Neural progenitor cell (in vitro differentiated cells): ENCODE measurements around the gene RAD52. TPM values are rescaled to one million over a fixed set of nuclear protein-coding genes. Genes with fewer than 3 reads are reported as not detected.

ENCODE experiments used
- DNase-seq: peaks from one replicate; pipeline ENCODE4 v3.0.0-alpha.2; 2016; ENCODE audit warnings: low spot score
- H2AFZ ChIP-seq: fragments of 200-600 bp; sonication (generic); replicated peaks from 2 replicates; pipeline ENCODE4 v1.6.1; 2016; ENCODE audit warnings: antibody characterized with exemption
- H3F3A ChIP-seq: fragments of 200-600 bp; sonication (generic); 2 replicates; pipeline ENCODE4 v1.6.1; 2016; ENCODE audit warnings: antibody characterized with exemption, low read depth
- H3K27ac ChIP-seq: fragments of 200-600 bp; sonication (generic); 2 replicates; pipeline ENCODE4 v1.5.1; 2016; ENCODE audit warnings: mild to moderate bottlenecking
- H3K27me3 ChIP-seq: fragments of 200-600 bp; sonication (generic); 2 replicates; pipeline ENCODE4 v1.6.1; 2016; ENCODE audit warnings: mild to moderate bottlenecking, moderate library complexity
- H3K36me3 ChIP-seq: fragments of 200-600 bp; sonication (generic); 2 replicates; pipeline ENCODE4 v1.5.1; 2016
- H3K4me1 ChIP-seq: fragments of 200-600 bp; sonication (generic); 2 replicates; pipeline ENCODE4 v1.6.1; 2016; ENCODE audit warnings: mixed run types
- H3K4me2 ChIP-seq: fragments of 200-600 bp; sonication (generic); 2 replicates; pipeline ENCODE4 v1.6.1; 2016
- H3K4me3 ChIP-seq: fragments of 200-600 bp; sonication (generic); 2 replicates; pipeline ENCODE4 v1.5.1; 2016
- H3K79me2 ChIP-seq: fragments of 200-600 bp; sonication (generic); 2 replicates; pipeline ENCODE4 v1.6.1; 2016; ENCODE audit warnings: low read depth
- H3K9ac ChIP-seq: fragments of 200-600 bp; sonication (generic); 2 replicates; pipeline ENCODE4 v1.6.1; 2016
- H3K9me3 ChIP-seq: fragments of 200-600 bp; sonication (generic); 2 replicates; pipeline ENCODE4 v1.5.1; 2016; ENCODE audit warnings: low read depth
- H4K20me1 ChIP-seq: fragments of 200-600 bp; sonication (generic); 2 replicates; pipeline ENCODE4 v1.6.1; 2016; ENCODE audit warnings: low read depth
- H3K27ac Mint-ChIP-seq: 3 replicates; pipeline ENCODE4 v1.8.0; 2021; ENCODE audit warnings: mixed read lengths
- H3K27me3 Mint-ChIP-seq: 2 replicates; pipeline ENCODE4 v1.8.0; 2022; ENCODE audit warnings: low read depth, mild to moderate bottlenecking, inconsistent platforms, moderate library complexity, mixed read lengths; ENCODE audit not compliant: insufficient read depth
- H3K36me3 Mint-ChIP-seq: 3 replicates; pipeline ENCODE4 v1.8.0; 2021; ENCODE audit warnings: mixed read lengths
- H3K4me1 Mint-ChIP-seq: 3 replicates; pipeline ENCODE4 v1.8.0; 2021; ENCODE audit warnings: mixed read lengths
- H3K4me3 Mint-ChIP-seq: 3 replicates; pipeline ENCODE4 v1.8.0; 2021; ENCODE audit warnings: mild to moderate bottlenecking, moderate library complexity, mixed read lengths
- H3K9me3 Mint-ChIP-seq: 3 replicates; pipeline ENCODE4 v1.8.0; 2020; ENCODE audit warnings: mixed read lengths
- CTCF ChIP-seq: fragments of 200-600 bp; sonication (generic); IDR thresholded peaks from 2 replicates; pipeline ENCODE4 v1.5.1; 2017; ENCODE audit warnings: antibody characterized with exemption, mild to moderate bottlenecking
- EZH2 ChIP-seq: fragments of 200-600 bp; sonication (generic); IDR thresholded peaks from 2 replicates; pipeline ENCODE4 v1.6.1; 2017; ENCODE audit warnings: antibody characterized with exemption, mild to moderate bottlenecking, moderate library complexity
- EZH2phosphoT487 ChIP-seq: fragments of 200-600 bp; sonication (generic); IDR thresholded peaks from 2 replicates; pipeline ENCODE4 v1.6.1; 2017; ENCODE audit warnings: antibody characterized with exemption
- total RNA-seq: library from RNA; depleted of rRNA; stranded (reverse); fragments of >200 nt; gene quantifications from 2 replicates; pipeline ENCODE4 v1.2.3, GENCODE V29; 2015; ENCODE audit warnings: low replicate concordance

The RAD52 gene
- total RNA-seq, 1 donor from 2014 or later: 43.4 TPM

- H3K79me2 ChIP-seq: peaks cover 4% of the 10 kb centered on the region
- H3K27me3 Mint-ChIP-seq: peaks cover 8% of the 10 kb centered on the region
- H4K20me1 ChIP-seq: no peaks in the 10 kb centered on the region
- H3K4me1 Mint-ChIP-seq: peaks cover 17% of the 10 kb centered on the region
- no peaks in the 10 kb centered on the region for H3K36me3 ChIP-seq
- H3K27ac Mint-ChIP-seq: no peak overlapping the region
- no peak overlapping the region for H2AFZ ChIP-seq
- no peak overlapping the region for H3K4me3 ChIP-seq
- H3K4me3 Mint-ChIP-seq: no peak overlapping the region
- H3K36me3 Mint-ChIP-seq: no peaks in the 10 kb centered on the region
- no peak overlapping the region for H3K27ac ChIP-seq
- TF ChIP-seq EZH2: no peak
- no peak for TF ChIP-seq CTCF
- no peak for TF ChIP-seq EZH2phosphoT487
- no peaks in the 10 kb centered on the region for H3K9me3 ChIP-seq
- no peaks in the 10 kb centered on the region for H3K27me3 ChIP-seq
- H3K9ac ChIP-seq: no peak overlapping the region
- H3K4me2 ChIP-seq: no peak overlapping the region
- H3F3A ChIP-seq: peaks cover 36% of the 10 kb centered on the region
- H3K9me3 Mint-ChIP-seq: no peaks in the 10 kb centered on the region
- no peak for DNase-seq
- peaks cover 5% of the 10 kb centered on the region for H3K4me1 ChIP-seq
Measured at GRCh38 chr12:953776-954175, 4.3 kb upstream of the RAD52 start.

GRCh38 chr12:951176-951575, 1.7 kb upstream of the RAD52 start:
- peaks cover 6% of the 10 kb centered on the region for H3K4me1 ChIP-seq
- no peak for DNase-seq
- Mint-ChIP-seq H3K36me3 (peaks cover 1% of the 10 kb centered on the region), H3K9me3 (no peaks in the 10 kb centered on the region), H3K27me3 (peaks cover 9% of the 10 kb centered on the region), H3K4me3 (no peak overlapping the region), H3K27ac (no peak overlapping the region), H3K4me1 (peaks cover 18% of the 10 kb centered on the region)
- no peaks in the 10 kb centered on the region for H3K27me3 ChIP-seq
- no peak overlapping the region for H3K4me2 ChIP-seq
- H3K4me3 ChIP-seq: no peak overlapping the region
- H3K36me3 ChIP-seq: no peaks in the 10 kb centered on the region
- peaks cover 30% of the 10 kb centered on the region for H3K79me2 ChIP-seq
- TF ChIP-seq EZH2: no peak
- TF ChIP-seq EZH2phosphoT487: no peak
- no peak for TF ChIP-seq CTCF
- no peak overlapping the region for H2AFZ ChIP-seq
- H3K27ac ChIP-seq: no peak overlapping the region
- H3F3A ChIP-seq: peaks cover 33% of the 10 kb centered on the region
- no peaks in the 10 kb centered on the region for H3K9me3 ChIP-seq
- H4K20me1 ChIP-seq: no peaks in the 10 kb centered on the region
- no peak overlapping the region for H3K9ac ChIP-seq

- Histone ChIP-seq H3K4me2 (peak overlapping the region; percentile 79), H3F3A (peaks cover 33% of the 10 kb centered on the region), H3K4me3 (peak overlapping the region; percentile 70), H3K9ac (no peak overlapping the region), H3K27me3 (no peaks in the 10 kb centered on the region), H2AFZ (no peak overlapping the region), H3K36me3 (no peaks in the 10 kb centered on the region), H3K79me2 (peaks cover 59% of the 10 kb centered on the region), H3K4me1 (peaks cover 6% of the 10 kb centered on the region), H4K20me1 (peaks cover 8% of the 10 kb centered on the region), H3K9me3 (no peaks in the 10 kb centered on the region), H3K27ac (no peak overlapping the region)
- peaks cover 10% of the 10 kb centered on the region for H3K36me3 Mint-ChIP-seq
- no peak for DNase-seq
- H3K27me3 Mint-ChIP-seq: peaks cover 10% of the 10 kb centered on the region
- peak overlapping the region; percentile 98 for H3K4me3 Mint-ChIP-seq
- no peaks in the 10 kb centered on the region for H3K9me3 Mint-ChIP-seq
- no peak overlapping the region for H3K27ac Mint-ChIP-seq
- TF ChIP-seq EZH2phosphoT487 (no peak), EZH2 (no peak), CTCF (no peak)
- peaks cover 13% of the 10 kb centered on the region for H3K4me1 Mint-ChIP-seq
Measured at GRCh38 chr12:948238-948637, 1.3 kb downstream of the RAD52 start.
